ENCODE results near the gene TMEM138. TPM values are rescaled to one million over a fixed set of nuclear protein-coding genes. Genes with fewer than 3 reads are reported as not detected.
"Not testable (repeated sequence)": the region's sequence is repeated elsewhere in the genome, so short reads cannot be mapped to it uniquely, and the experiment has no call there.

Gene TMEM138
- total and polyA plus RNA-seq, 3 experiments from 2014 or later, result 54.3 to 75.1 (median 74.4) TPM

- Histone ChIP-seq H3K27ac (ENCODE audit: low read depth, low read length) (no peak overlapping the region), H3K36me3 (ENCODE audit: insufficient read depth, low read length) (peaks cover 34% of the 10 kb centered on the region), H3K9me3 (ENCODE audit: low read length) (no peaks in the 10 kb centered on the region), H3K4me1 (ENCODE audit: insufficient read depth, low read length) (no peaks in the 10 kb centered on the region), H3K27me3 (ENCODE audit: insufficient read depth, low read length, poor library complexity, severe bottlenecking) (no peaks in the 10 kb centered on the region), H3K4me3 (ENCODE audit: low read length) (no peak overlapping the region)
- Mint-ChIP-seq H3K27ac (peak overlapping the region in 3 of 8 donors; percentile 1 to 61 (median 14)), H3K9me3 (no peaks in the 10 kb centered on the region), H3K27me3 (no peaks in the 10 kb centered on the region), H3K36me3 (peaks cover 0 to 64% (median 7%) of the 10 kb centered on the region in 3 donors), H3K4me3 (no peak overlapping the region), H3K4me1 (no peaks in the 10 kb centered on the region)
- ChIA-PET POLR2A (no interaction called here), CTCF (interaction anchor here (2.3 to 5.3 kb wide), 2 partner anchors 15 to 34 kb away, joined by 15 to 20 read pairs; no protein-coding TSS in a partner anchor)
- no peak for DNase-seq
Measured at GRCh38 chr11:61370349-61371005, 8.3 kb downstream of the TMEM138 start.

- Histone ChIP-seq H3K4me1 (ENCODE audit: insufficient read depth, low read length) (no peaks in the 10 kb centered on the region), H3K4me3 (ENCODE audit: low read length) (no peak overlapping the region), H3K27me3 (ENCODE audit: insufficient read depth, low read length, poor library complexity, severe bottlenecking) (no peaks in the 10 kb centered on the region), H3K9me3 (ENCODE audit: low read length) (no peaks in the 10 kb centered on the region), H3K36me3 (ENCODE audit: insufficient read depth, low read length) (peaks cover 16% of the 10 kb centered on the region), H3K27ac (ENCODE audit: low read depth, low read length) (no peak overlapping the region)
- peaks cover 0 to 58% (median 9%) of the 10 kb centered on the region in 3 donors for H3K36me3 Mint-ChIP-seq
- no peaks in the 10 kb centered on the region for H3K4me1 Mint-ChIP-seq
- no peak overlapping the region for H3K4me3 Mint-ChIP-seq
- DNase-seq, result no peak
- peak overlapping the region in 1 of 8 donors; percentile 26 for H3K27ac Mint-ChIP-seq
- H3K27me3 Mint-ChIP-seq, result no peaks in the 10 kb centered on the region
- ChIA-PET CTCF (interaction anchor here (2.3 to 5.3 kb wide), 2 partner anchors 12 to 36 kb away, joined by 15 to 20 read pairs; no protein-coding TSS in a partner anchor), POLR2A (no interaction called here)
- H3K9me3 Mint-ChIP-seq, result no peaks in the 10 kb centered on the region
Measured at GRCh38 chr11:61372659-61373420, 10.7 kb downstream of the TMEM138 start.

- Mint-ChIP-seq H3K4me1 (no peaks in the 10 kb centered on the region), H3K9me3 (no peaks in the 10 kb centered on the region), H3K36me3 (peaks cover 0 to 33% (median 3%) of the 10 kb centered on the region in 3 donors), H3K27ac (no peak overlapping the region), H3K4me3 (no peak overlapping the region), H3K27me3 (no peaks in the 10 kb centered on the region)
- ChIA-PET CTCF (interaction anchor here (2.4 kb wide), 1 partner anchor 39 kb away, joined by 9 read pairs; no protein-coding TSS in a partner anchor), POLR2A (no interaction called here)
- Histone ChIP-seq H3K36me3 (ENCODE audit: insufficient read depth, low read length) (no peaks in the 10 kb centered on the region), H3K27me3 (ENCODE audit: insufficient read depth, low read length, poor library complexity, severe bottlenecking) (no peaks in the 10 kb centered on the region), H3K9me3 (ENCODE audit: low read length) (no peaks in the 10 kb centered on the region), H3K27ac (ENCODE audit: low read depth, low read length) (no peak overlapping the region), H3K4me1 (ENCODE audit: insufficient read depth, low read length) (no peaks in the 10 kb centered on the region), H3K4me3 (ENCODE audit: low read length) (no peak overlapping the region)
- DNase-seq, result no peak
Measured at GRCh38 chr11:61375761-61376108, 13.6 kb downstream of the TMEM138 start.

- CTCF ChIA-PET, result no interaction called here
- no peaks in the 10 kb centered on the region for H3K4me1 Mint-ChIP-seq
- POLR2A ChIA-PET, result no interaction called here
- H3K4me1 ChIP-seq (ENCODE audit: insufficient read depth, low read length), result no peaks in the 10 kb centered on the region
- H3K9me3 Mint-ChIP-seq, result no peaks in the 10 kb centered on the region
- peak overlapping the region in 1 of 8 donors; percentile 22 for H3K27ac Mint-ChIP-seq
- no peaks in the 10 kb centered on the region for H3K36me3 ChIP-seq (ENCODE audit: insufficient read depth, low read length)
- no peak overlapping the region for H3K4me3 ChIP-seq (ENCODE audit: low read length)
- H3K27ac ChIP-seq (ENCODE audit: low read depth, low read length), result no peak overlapping the region
- no peak overlapping the region for H3K4me3 Mint-ChIP-seq
- H3K27me3 ChIP-seq (ENCODE audit: insufficient read depth, low read length, poor library complexity, severe bottlenecking), result no peaks in the 10 kb centered on the region
- H3K36me3 Mint-ChIP-seq, result peaks cover 0 to 27% (median 3%) of the 10 kb centered on the region in 3 donors
- H3K9me3 ChIP-seq (ENCODE audit: low read length), result no peaks in the 10 kb centered on the region
- no peak for DNase-seq
- H3K27me3 Mint-ChIP-seq, result no peaks in the 10 kb centered on the region
Measured at GRCh38 chr11:61377461-61378160, 15.4 kb downstream of the TMEM138 start.

- H3K27ac Mint-ChIP-seq, result peak overlapping the region in 1 of 8 donors; percentile 66
- H3K4me3 Mint-ChIP-seq, result no peak overlapping the region
- no peaks in the 10 kb centered on the region for H3K9me3 Mint-ChIP-seq
- POLR2A ChIA-PET, result no interaction called here
- H3K36me3 ChIP-seq (ENCODE audit: insufficient read depth, low read length), result no peaks in the 10 kb centered on the region
- no peaks in the 10 kb centered on the region for H3K27me3 Mint-ChIP-seq
- no peaks in the 10 kb centered on the region for H3K4me1 Mint-ChIP-seq
- H3K27me3 ChIP-seq (ENCODE audit: insufficient read depth, low read length, poor library complexity, severe bottlenecking), result no peaks in the 10 kb centered on the region
- DNase-seq, result no peak
- H3K9me3 ChIP-seq (ENCODE audit: low read length), result no peaks in the 10 kb centered on the region
- no peak overlapping the region for H3K4me3 ChIP-seq (ENCODE audit: low read length)
- peaks cover 0 to 23% (median 3%) of the 10 kb centered on the region in 3 donors for H3K36me3 Mint-ChIP-seq
- no peak overlapping the region for H3K27ac ChIP-seq (ENCODE audit: low read depth, low read length)
- H3K4me1 ChIP-seq (ENCODE audit: insufficient read depth, low read length), result no peaks in the 10 kb centered on the region
- CTCF ChIA-PET, result interaction anchor here (0.8 kb wide), 1 partner anchor 249 kb away, joined by 3 read pairs; no protein-coding TSS in a partner anchor
Measured at GRCh38 chr11:61378713-61379313, 16.6 kb downstream of the TMEM138 start.

GRCh38 chr11:61380884-61381283, 18.7 kb downstream of the TMEM138 start:
- Histone ChIP-seq H3K4me3 (ENCODE audit: low read length) (no peak overlapping the region), H3K4me1 (ENCODE audit: insufficient read depth, low read length) (peaks cover 6% of the 10 kb centered on the region), H3K27me3 (ENCODE audit: insufficient read depth, low read length, poor library complexity, severe bottlenecking) (no peaks in the 10 kb centered on the region), H3K9me3 (ENCODE audit: low read length) (no peaks in the 10 kb centered on the region), H3K36me3 (ENCODE audit: insufficient read depth, low read length) (no peaks in the 10 kb centered on the region), H3K27ac (ENCODE audit: low read depth, low read length) (no peak overlapping the region)
- CTCF ChIA-PET, result interaction anchor here (9.2 kb wide), 1 partner anchor 43 kb away, joined by 159 read pairs; no protein-coding TSS in a partner anchor
- Mint-ChIP-seq H3K4me1 (peaks cover 6 to 8% (median 7%) of the 10 kb centered on the region in 3 donors), H3K9me3 (no peaks in the 10 kb centered on the region), H3K27ac (peak overlapping the region in 1 of 8 donors; percentile 60), H3K36me3 (peaks cover 0 to 14% (median 3%) of the 10 kb centered on the region in 3 donors), H3K27me3 (no peaks in the 10 kb centered on the region), H3K4me3 (no peak overlapping the region)
- no peak for DNase-seq
- POLR2A ChIA-PET, result no interaction called here

GRCh38 chr11:61383859-61384258, 21.7 kb downstream of the TMEM138 start:
- not testable (repeated sequence) for H3K4me3 Mint-ChIP-seq; H3K27ac ChIP-seq (ENCODE audit: low read depth, low read length); H3K9me3 Mint-ChIP-seq; H3K36me3 ChIP-seq (ENCODE audit: insufficient read depth, low read length); H3K27ac Mint-ChIP-seq; DNase-seq; H3K27me3 ChIP-seq (ENCODE audit: insufficient read depth, low read length, poor library complexity, severe bottlenecking); H3K4me1 Mint-ChIP-seq; H3K27me3 Mint-ChIP-seq; H3K4me1 ChIP-seq (ENCODE audit: insufficient read depth, low read length); H3K36me3 Mint-ChIP-seq; H3K9me3 ChIP-seq (ENCODE audit: low read length); H3K4me3 ChIP-seq (ENCODE audit: low read length)
- ChIA-PET POLR2A (interaction anchor here (0.6 to 3.3 kb wide), 2 partner anchors 15 to 48 kb away, joined by 3 to 16 read pairs; no protein-coding TSS in a partner anchor), CTCF (interaction anchor here (2.6 to 9.2 kb wide), 8 partner anchors 11 to 53 kb away, joined by 12 to 159 read pairs (median 20); partner anchors contain the start of genes CYB561A3, DDB1, TKFC and TMEM138)

Measured in CD8-positive, alpha-beta memory T cell (primary cell).